ENCODE measurements around the gene GTPBP1. TPM values are rescaled to one million over a fixed set of nuclear protein-coding genes. Genes with fewer than 3 reads are reported as not detected.

Gene GTPBP1
- polyA plus RNA-seq, 1 of the 3 experiments (the other 2 are of a cell fraction) = 15.2 TPM

- TF ChIP-seq ELF1 (IDR thresholded peaks at IDR 0.05) = no peak
- TF ChIP-seq USF2 (IDR thresholded peaks at IDR 0.05; ENCODE audit: borderline replicate concordance, low read depth, low read length) = no peak
- TF ChIP-seq MAX (IDR thresholded peaks at IDR 0.05; ENCODE audit: low read depth) = no peak
Observed at GRCh38 chr22:38760477-38761201, 54.9 kb downstream of the GTPBP1 start (continued).

GRCh38 chr22:38761202-38762162, 55.7 kb downstream of the GTPBP1 start:
- Histone ChIP-seq H3K4me1 (ENCODE audit: control insufficient read depth in 1 of 2, insufficient read depth in 2 of 2, low read depth in 1 of 2, low read length in 1 of 2) (peaks cover 0 to 4% of the 10 kb centered on the region in 2 experiments; a peak in 1 of 4 replicates), H3K9ac (no peak overlapping the region), H3K79me2 (ENCODE audit: insufficient read depth) (no peaks in the 10 kb centered on the region), H3K4me3 (ENCODE audit: low read depth in 2 of 2, low read length in 1 of 2) (no peak overlapping the region), H3F3A (replicated peaks; ENCODE audit: insufficient read depth) (no peaks in the 10 kb centered on the region), H3K9me2 (no peaks in the 10 kb centered on the region), H3K9me3 (no peaks in the 10 kb centered on the region), H3K36me3 (replicated peaks in 1 of 2; ENCODE audit: control insufficient read depth in 1 of 2, insufficient read depth in 2 of 2, low read length in 1 of 2) (no peaks in the 10 kb centered on the region), H3K27ac (ENCODE audit: low read depth in 2 of 2, low read length in 1 of 2) (no peak overlapping the region), H3K4me2 (no peak overlapping the region), H4K20me1 (ENCODE audit: insufficient read depth) (no peaks in the 10 kb centered on the region), H3K27me3 (ENCODE audit: insufficient read depth) (no peaks in the 10 kb centered on the region), H2AFZ (ENCODE audit: low read depth) (no peak overlapping the region)
- TF ChIP-seq TCF12 (IDR thresholded peaks at IDR 0.05) = no peak
- TF ChIP-seq ZBTB33 (IDR thresholded peaks at IDR 0.05; ENCODE audit: borderline replicate concordance, low read depth) = no peak
- no peak for TF ChIP-seq POLR2AphosphoS5 (IDR thresholded peaks at IDR 0.05; ENCODE audit: low read depth, low read length)
- no peak for TF ChIP-seq FOXJ3 (CRISPR knock-in tag; IDR thresholded peaks at IDR 0.05)
- TF ChIP-seq CTCF (IDR thresholded peaks at IDR 0.05) = no peak
- no peak for TF ChIP-seq MXI1 (IDR thresholded peaks at IDR 0.05; ENCODE audit: low read depth, low read length)
- TF ChIP-seq EP300 (IDR thresholded peaks at IDR 0.05; ENCODE audit: borderline replicate concordance in 1 of 2, low read depth in 1 of 2, low read length in 1 of 2) = no peak
- TF ChIP-seq RXRA (IDR thresholded peaks at IDR 0.05; ENCODE audit: borderline replicate concordance, low read depth) = no peak
- no peak for TF ChIP-seq JUND (IDR thresholded peaks at IDR 0.05)
- TF ChIP-seq IRF3 (IDR thresholded peaks at IDR 0.05; ENCODE audit: low read depth, low read length) = no peak
- TF ChIP-seq RAD21 (IDR thresholded peaks at IDR 0.05; ENCODE audit: low read length) = no peak
- no peak for TF ChIP-seq USF2 (IDR thresholded peaks at IDR 0.05; ENCODE audit: borderline replicate concordance, low read depth, low read length)
- DNase-seq = no peak
- ChIA-PET CTCF (interaction anchor here (1.2 kb wide), 1 partner anchor 88 kb away, joined by 3 read pairs; no protein-coding TSS in a partner anchor), POLR2A (no interaction called here)
- 91% methylated on average over 10 of the region's 20 CpGs for WGBS (ENCODE audit: low lambda C conversion rate)
